Parathyroid adenoma (tissue), 2 donors: ENCODE results near the gene MAP1A.

Source experiments
- H2AFZ ChIP-seq: fragments of 300-600 bp; sonication (generic); one replicate; pipeline ENCODE4 v1.7.0; 2017; ENCODE audit warnings: antibody characterized with exemption, mild to moderate bottlenecking
- H3K27ac ChIP-seq: fragments of 300-600 bp; sonication (generic); one replicate; pipeline ENCODE4 v1.7.0; 2017
- H3K27me3 ChIP-seq: fragments of 300-600 bp; sonication (generic); one replicate; pipeline ENCODE4 v1.7.0; 2017; ENCODE audit warnings: low read length; ENCODE audit not compliant: control insufficient read depth, insufficient read depth
- H3K36me3 ChIP-seq: fragments of 300-600 bp; sonication (generic); one replicate; pipeline ENCODE4 v1.7.0; 2017; ENCODE audit warnings: low read length; ENCODE audit not compliant: control insufficient read depth, insufficient read depth
- H3K4me1 ChIP-seq: fragments of 300-600 bp; sonication (generic); one replicate; pipeline ENCODE4 v1.7.0; 2017; ENCODE audit warnings: control low read depth
- H3K4me2 ChIP-seq: fragments of 300-600 bp; sonication (generic); one replicate; pipeline ENCODE4 v1.7.0; 2017; ENCODE audit warnings: low read length
- H3K4me3 ChIP-seq: fragments of 300-600 bp; sonication (generic); one replicate; pipeline ENCODE4 v1.7.0; 2017; ENCODE audit warnings: low read depth, low read length
- H3K79me2 ChIP-seq: fragments of 300-600 bp; sonication (generic); one replicate; pipeline ENCODE4 v1.7.0; 2017; ENCODE audit warnings: control low read depth
- H3K9ac ChIP-seq: fragments of 300-600 bp; sonication (generic); one replicate; pipeline ENCODE4 v1.7.0; 2017; ENCODE audit warnings: mild to moderate bottlenecking
- H3K9me3 ChIP-seq: fragments of 300-600 bp; sonication (generic); one replicate; pipeline ENCODE4 v1.7.0; 2017; ENCODE audit warnings: low read length; ENCODE audit not compliant: control insufficient read depth
- CTCF ChIP-seq: fragments of 300-600 bp; sonication (generic); IDR thresholded peaks from one replicate; pipeline ENCODE4 v1.7.0; 2017; ENCODE audit warnings: antibody characterized with exemption, mild to moderate bottlenecking
- donor health status: primary hyperparathyroidism.

Gene MAP1A

GRCh38 chr15:43523646-43524045 lies 6.2 kb downstream of the MAP1A start:
- no peaks in the 10 kb centered on the region for H3K9me3 ChIP-seq
- H3K27me3 ChIP-seq = no peaks in the 10 kb centered on the region
- H3K4me2 ChIP-seq = no peak overlapping the region
- no peaks in the 10 kb centered on the region for H3K79me2 ChIP-seq
- H3K27ac ChIP-seq = no peak overlapping the region
- H3K36me3 ChIP-seq = no peaks in the 10 kb centered on the region
- H3K4me1 ChIP-seq = no peaks in the 10 kb centered on the region
- no peak overlapping the region for H2AFZ ChIP-seq
- no peak overlapping the region for H3K4me3 ChIP-seq
- no peak overlapping the region for H3K9ac ChIP-seq
- TF ChIP-seq CTCF = no peak

- Histone ChIP-seq H3K4me3 (no peak overlapping the region), H2AFZ (no peak overlapping the region), H3K79me2 (no peaks in the 10 kb centered on the region), H3K9me3 (no peaks in the 10 kb centered on the region), H3K9ac (no peak overlapping the region), H3K4me1 (no peaks in the 10 kb centered on the region), H3K36me3 (no peaks in the 10 kb centered on the region), H3K27me3 (no peaks in the 10 kb centered on the region), H3K27ac (no peak overlapping the region), H3K4me2 (no peak overlapping the region)
- TF ChIP-seq CTCF = no peak
Observed at GRCh38 chr15:43524254-43524845, 6.9 kb downstream of the MAP1A start.

- Histone ChIP-seq H3K36me3 (no peaks in the 10 kb centered on the region), H3K79me2 (no peaks in the 10 kb centered on the region), H3K9me3 (no peaks in the 10 kb centered on the region), H3K9ac (no peak overlapping the region), H3K27ac (no peak overlapping the region), H3K4me1 (no peaks in the 10 kb centered on the region), H3K4me3 (no peak overlapping the region), H3K4me2 (no peak overlapping the region), H3K27me3 (no peaks in the 10 kb centered on the region), H2AFZ (no peak overlapping the region)
- no peak for TF ChIP-seq CTCF
Observed at GRCh38 chr15:43525131-43525530, 7.7 kb downstream of the MAP1A start.

GRCh38 chr15:43526261-43526930 lies 9.0 kb downstream of the MAP1A start:
- Histone ChIP-seq H3K9ac (no peak overlapping the region), H3K4me3 (no peak overlapping the region), H2AFZ (no peak overlapping the region), H3K27ac (no peak overlapping the region), H3K4me2 (no peak overlapping the region), H3K36me3 (no peaks in the 10 kb centered on the region), H3K79me2 (no peaks in the 10 kb centered on the region), H3K27me3 (no peaks in the 10 kb centered on the region), H3K4me1 (no peaks in the 10 kb centered on the region), H3K9me3 (no peaks in the 10 kb centered on the region)
- no peak for TF ChIP-seq CTCF
